D721Med (cell line): ENCODE measurements around the gene AKT3.

ENCODE experiments used
- DNase-seq: peaks from one replicate; pipeline ENCODE4 v3.0.0; 2011; ENCODE audit warnings: low spot score; ENCODE audit not compliant: insufficient read length
- FAIRE-seq: peaks from 2 replicates; lab custom pipeline; 2011; peaks lifted over from hg19 to GRCh38; lab: Jason Lieb, UNC
- TF ChIP-seq, protein P1 (sequence below): IDR thresholded peaks from 2 replicates; pipeline ENCODE4 v1.5.1; 2012; ENCODE audit warnings: mild to moderate bottlenecking, control low read depth; ENCODE audit not compliant: insufficient read depth; ENCODE audit errors: missing control alignments

The AKT3 gene

DNA sequence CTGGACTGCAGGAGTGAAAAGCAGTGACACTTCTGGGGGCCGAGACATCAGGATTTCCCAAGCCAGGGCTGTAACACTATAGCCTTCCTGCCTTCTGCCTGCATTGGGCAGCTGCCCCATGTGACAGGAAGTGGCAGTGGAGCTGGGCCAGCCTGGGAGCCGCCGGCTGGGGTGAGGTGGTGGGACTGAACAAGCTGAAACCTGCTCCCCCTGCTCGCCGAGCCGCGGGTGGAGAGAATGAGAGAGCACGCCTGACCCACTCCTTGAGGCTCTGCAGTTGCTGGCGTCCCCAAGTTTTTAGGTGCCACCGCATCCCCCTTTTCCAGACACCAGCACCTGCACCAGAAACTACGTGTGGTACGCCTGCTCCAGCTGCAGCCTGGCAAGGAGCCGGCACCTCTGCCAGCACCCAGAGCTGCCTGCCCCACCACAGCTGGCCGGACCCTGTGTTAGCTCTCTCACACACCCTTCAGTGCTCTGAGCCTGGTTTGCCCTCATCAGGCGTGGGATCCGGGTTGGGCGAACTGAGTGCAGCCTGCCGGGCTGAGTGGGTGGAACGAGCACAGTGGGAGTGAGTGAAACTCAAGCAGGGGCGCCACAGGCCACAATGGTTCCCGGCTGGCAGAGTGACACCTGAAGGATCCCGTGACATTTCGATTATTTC is 119.4 kb downstream of the AKT3 start:
- TF ChIP-seq, protein P1, sequence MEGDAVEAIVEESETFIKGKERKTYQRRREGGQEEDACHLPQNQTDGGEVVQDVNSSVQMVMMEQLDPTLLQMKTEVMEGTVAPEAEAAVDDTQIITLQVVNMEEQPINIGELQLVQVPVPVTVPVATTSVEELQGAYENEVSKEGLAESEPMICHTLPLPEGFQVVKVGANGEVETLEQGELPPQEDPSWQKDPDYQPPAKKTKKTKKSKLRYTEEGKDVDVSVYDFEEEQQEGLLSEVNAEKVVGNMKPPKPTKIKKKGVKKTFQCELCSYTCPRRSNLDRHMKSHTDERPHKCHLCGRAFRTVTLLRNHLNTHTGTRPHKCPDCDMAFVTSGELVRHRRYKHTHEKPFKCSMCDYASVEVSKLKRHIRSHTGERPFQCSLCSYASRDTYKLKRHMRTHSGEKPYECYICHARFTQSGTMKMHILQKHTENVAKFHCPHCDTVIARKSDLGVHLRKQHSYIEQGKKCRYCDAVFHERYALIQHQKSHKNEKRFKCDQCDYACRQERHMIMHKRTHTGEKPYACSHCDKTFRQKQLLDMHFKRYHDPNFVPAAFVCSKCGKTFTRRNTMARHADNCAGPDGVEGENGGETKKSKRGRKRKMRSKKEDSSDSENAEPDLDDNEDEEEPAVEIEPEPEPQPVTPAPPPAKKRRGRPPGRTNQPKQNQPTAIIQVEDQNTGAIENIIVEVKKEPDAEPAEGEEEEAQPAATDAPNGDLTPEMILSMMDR, result no peak
- FAIRE-seq (no peak), DNase-seq (no peak)

DNA sequence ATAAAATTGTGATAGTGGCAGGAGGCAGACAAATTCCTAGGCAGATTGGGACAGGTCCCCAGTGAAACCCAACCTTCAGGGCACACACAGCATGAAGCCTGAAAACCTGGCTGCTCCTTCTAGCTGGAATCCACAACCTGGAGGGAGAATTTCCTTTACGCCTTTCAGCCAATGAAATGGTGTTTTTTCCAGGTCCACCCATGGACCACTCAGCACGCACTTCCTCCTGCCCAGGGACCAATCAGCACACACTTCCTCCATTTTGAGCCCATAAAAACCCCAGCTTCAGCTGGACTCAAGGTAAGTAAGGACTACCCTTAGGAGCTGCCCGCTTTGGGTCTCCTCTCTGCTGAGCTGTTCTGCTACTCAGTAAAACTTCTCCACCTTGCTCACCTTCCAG is 120.1 kb downstream of the AKT3 start:
- FAIRE-seq (no peak), DNase-seq (no peak)
- TF ChIP-seq, protein P1, result no peak

DNA sequence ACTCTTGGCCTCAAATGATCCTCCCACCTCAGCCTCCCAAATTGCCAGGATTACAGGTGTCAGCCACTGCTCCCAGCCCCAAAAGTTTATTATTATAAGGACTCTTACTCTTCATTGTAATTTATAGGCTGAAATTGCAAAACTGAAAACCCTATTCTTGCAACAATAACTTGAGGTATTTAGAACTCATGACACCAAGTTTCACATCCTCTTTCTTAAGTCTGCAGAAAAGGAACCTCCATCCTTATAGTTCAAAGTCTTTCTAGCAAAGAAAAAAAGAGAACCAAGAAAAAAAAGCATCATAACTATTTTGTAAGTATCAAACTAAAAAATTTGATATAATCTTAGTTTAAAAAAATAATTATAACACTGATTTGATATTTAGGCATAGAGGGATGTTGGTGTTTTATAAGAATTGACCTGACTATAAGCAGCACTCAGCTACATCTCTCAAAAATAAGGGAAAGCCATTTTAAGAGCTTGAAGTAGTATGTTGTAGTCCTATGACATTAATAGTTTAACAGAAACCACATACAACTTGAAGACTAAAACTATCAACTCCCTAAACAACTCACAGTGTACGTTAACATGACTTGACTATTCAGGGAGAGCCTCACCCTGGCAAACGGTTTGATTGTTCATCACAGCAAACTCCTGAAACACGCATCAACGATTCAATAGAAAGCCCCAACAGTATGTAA is 122.4 kb downstream of the AKT3 start:
- TF ChIP-seq, protein P1, result no peak
- DNase-seq (no peak), FAIRE-seq (peak; percentile 93)

DNA sequence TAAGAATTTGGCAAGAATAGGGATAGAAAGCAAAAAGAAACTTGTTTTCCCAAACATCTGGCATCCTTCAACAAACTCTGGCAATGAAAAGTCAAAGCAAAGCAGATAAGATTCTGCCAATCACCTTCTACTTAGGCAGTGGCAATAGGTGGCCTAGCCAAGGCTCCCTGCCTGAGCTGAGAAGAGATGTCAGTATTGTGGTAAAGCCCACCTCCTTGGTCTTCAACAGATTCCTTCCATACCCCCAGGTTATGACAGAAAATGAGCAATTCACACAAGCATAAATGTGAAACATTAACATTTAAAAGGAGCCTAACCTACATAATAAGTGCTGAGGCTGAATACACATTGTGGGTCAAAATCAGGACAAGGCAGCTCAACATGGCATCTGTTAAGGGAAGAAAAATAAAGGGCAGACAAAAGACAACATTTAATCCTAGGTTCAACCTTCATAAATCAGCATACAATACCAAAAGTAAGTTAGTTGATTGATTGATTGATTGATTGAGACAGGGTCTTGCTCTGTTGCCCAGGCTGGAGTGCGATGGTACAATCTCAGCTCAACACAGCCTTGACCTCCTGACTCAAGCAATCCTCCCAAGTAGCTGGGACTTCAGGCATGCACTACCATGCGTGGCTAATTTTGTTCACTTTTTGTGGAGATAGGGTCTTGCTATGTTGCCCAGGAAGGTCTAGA is 123.1 kb downstream of the AKT3 start:
- DNase-seq (no peak), FAIRE-seq (no peak)
- TF ChIP-seq, protein P1, result no peak

DNA sequence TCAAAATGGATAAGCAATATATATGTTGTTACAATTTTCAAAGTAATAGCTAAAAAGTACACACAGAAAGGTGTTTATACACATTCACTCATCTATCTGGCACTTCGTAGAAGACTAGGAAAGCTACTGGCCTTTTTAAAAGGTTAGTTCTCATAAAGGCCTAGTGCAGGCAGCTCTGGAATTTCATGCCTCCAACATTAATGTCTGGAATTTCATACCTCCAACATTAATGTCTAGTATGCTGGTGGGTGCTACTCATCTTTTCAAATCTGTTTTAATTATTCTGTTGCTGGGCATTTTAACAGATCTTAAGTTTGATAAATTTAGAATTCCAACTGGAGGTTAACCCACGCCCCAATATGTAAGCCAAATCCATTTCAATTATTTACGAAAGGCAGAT is 124.2 kb downstream of the AKT3 start:
- TF ChIP-seq, protein P1, result no peak
- FAIRE-seq, result peak; percentile 29
- DNase-seq, result no peak

DNA sequence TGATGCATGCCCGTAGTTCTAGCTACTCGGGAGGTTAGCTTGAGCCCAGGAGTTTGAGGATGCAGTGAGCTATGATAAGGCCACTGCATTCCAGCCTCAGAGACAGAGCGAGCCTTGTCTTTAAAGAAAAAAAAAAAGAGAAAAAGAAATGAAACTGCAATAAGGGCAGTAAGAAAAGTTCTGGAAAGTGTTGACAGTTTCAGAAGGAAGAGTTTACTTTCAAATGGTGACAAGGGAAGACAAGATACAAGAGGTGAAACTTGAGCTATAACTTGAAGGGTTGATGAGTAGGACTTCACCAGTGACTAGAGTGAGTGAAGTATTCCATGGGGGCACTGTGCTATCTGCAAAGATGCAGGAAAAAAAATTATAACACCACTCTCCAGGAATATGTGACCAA is 125.0 kb downstream of the AKT3 start:
- FAIRE-seq (peak; percentile 75), DNase-seq (no peak)

More for the DNA sequence above, 125.0 kb downstream of the AKT3 start:
- TF ChIP-seq, protein P1, result no peak
